HG02938 (cell line): ENCODE measurements around the gene TM4SF20.
"Not testable (repeated sequence)": the region's sequence is repeated elsewhere in the genome, so short reads cannot be mapped to it uniquely, and the experiment has no call there.

ENCODE experiments used
- ATAC-seq: cut with Tn5 transposase; IDR thresholded peaks from one replicate; pipeline ENCODE4 v1.9.1; 2021; ENCODE audit warnings: mild to moderate bottlenecking, moderate library complexity; ENCODE audit not compliant: unreplicated experiment

Gene TM4SF20

DNA sequence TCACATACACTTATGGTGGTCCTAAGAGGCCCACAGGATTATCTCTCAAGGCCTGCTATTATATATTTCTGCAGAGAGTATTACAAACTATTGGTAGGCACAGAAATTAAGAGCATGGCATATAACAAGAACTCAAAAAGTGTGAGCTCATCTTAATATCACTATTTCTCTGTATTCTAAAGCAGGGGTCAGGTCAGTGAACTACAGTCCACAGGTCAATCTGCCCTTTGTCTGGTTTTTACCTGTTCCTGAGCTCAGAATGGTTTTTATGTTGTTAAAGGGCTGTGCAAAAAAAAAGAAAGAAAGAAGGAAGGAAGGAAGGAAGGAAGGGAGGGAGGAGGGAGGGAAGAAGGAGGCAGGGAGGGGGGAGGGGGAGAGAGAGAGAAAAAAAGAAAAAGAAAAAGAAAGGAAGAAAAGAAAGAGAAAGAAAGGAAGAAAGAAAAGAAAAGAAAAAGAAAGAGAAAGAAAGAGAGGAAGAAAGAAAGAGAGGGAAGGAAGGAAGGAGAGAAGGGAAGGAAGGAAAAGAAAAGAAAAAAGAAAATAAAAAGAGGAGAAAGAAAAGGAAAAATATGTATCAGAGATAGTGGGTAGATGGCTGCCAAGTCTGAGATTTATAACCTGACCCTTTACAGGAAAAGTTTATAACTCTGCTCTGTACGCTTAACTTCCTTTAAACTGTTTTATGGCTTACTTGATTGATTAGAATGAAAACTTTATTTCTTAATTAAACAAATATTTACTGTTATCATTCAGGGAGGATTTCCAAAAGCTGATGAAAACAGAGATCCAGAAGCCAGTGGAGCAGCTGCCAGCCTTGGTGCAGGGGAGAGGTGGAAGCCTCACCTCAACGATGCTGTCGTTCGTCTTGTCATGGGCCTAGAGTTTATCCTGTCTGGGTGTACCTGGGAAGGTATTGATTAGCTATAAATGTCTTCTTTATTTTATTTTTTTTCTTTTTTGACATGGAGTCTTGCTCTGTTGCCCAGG, 19.9 kb upstream of the TM4SF20 start:
- ATAC-seq, result no peak

DNA sequence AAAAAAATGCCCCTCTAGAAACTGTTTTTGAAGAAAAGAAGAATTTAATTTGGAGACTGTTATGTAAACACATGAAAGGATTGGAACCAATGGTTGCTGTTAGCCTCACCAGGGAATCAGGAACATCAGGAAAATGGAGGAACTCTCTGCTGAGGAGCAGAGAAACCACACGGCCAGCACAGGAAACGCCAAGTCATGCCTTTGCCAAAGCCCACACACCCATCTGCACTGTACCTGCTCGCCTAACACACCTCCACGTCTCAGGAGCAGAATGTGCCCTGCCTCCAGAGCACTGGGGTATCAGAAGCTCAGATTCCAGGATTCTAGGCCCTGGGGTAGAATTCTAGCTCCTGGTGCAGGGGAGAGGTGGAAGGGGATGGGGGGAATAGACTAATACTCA, 18.5 kb upstream of the TM4SF20 start:
- ATAC-seq, result no peak

DNA sequence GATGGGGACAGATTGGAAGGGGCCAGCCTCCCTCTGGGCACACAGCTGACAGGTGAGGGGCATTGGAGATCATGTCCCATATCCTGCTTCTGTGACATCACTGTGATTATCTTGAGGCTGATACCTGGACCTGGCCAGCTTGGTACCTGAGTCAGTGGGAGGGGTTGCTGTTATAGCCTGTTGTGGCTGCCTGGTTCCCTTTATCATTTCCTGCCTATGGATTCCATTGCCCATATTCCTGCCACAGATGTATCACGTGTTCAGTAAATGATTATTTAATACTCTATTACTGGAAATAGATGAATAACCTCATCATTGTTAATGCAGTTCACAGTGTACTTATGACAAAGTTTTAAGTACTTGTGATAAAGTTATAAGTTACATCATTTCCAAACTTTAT, 16.4 kb upstream of the TM4SF20 start:
- no peak for ATAC-seq

DNA sequence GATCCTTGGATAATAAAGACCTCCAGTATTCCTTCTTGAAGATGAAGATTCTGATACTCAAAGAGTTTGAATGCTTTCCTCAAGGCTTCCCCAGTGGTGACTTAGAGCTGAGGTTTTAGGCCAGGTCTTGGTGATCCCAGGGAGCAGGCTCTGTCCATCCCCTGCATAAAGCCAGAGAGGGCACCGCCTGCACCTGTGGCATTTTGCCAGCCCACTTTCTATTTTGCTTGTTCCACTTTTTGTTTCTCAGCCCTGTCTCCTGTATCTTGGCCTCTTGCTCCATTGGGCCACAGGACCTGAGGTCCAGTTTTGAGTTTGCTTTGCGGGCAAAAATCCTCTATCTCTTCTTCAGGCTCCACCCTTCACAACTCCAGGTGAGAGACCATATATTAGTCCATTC, 15.3 kb upstream of the TM4SF20 start:
- no peak for ATAC-seq

DNA sequence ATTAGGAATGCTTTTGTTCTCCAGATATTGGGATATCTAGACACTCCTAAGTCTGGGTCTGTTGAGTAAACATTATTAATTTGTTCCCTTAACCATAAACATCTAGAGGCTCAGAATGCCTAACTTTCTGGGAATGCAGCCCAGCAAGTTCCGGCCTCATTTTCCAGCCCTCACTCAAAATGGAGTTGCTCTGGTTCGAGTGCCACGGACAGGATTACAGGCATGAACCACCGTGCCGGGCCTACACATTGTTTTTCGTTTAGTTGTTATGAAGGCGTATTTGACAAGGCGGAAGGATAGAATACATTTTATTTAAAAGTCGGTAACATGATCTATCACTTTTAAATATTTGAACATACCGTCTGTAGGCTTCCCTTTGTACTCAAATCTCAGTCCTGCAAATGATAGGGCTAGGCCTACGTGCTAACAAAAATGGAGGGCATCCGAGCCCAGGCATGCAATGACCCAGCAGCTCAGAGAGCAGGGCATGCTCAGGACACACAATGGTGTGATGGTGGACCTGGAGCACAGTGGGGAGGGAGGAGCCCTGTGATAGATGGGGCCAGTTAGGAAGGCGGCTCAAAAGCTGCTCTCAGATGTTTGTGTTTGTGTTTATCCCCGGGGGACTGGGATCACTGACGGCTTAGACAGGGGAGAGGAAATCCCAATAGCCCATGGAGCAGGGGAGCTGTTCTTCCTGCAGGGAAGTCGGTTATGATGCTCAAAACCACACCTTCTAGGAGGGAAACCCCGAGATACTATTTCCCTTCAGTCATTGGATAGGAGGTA, 11.6 kb upstream of the TM4SF20 start:
- no peak for ATAC-seq

DNA sequence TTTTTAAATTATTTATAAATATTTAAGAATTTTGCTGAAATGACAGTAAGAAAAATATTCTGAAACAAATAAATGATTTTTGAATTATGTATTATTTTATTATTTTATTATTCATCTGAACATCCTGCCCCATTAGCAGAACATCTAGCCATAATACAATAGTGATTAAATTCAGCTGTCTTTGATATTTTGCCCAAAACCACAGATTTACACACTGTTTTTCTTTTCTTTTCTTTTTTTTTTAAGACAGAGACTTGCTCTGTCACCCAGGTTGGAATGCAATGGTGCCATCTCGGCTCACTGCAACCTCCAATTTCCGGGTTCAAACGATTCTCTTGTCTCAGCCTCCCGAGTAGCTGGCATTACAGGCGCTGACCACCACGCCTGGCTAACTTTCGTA, 10.6 kb upstream of the TM4SF20 start:
- no peak for ATAC-seq

DNA sequence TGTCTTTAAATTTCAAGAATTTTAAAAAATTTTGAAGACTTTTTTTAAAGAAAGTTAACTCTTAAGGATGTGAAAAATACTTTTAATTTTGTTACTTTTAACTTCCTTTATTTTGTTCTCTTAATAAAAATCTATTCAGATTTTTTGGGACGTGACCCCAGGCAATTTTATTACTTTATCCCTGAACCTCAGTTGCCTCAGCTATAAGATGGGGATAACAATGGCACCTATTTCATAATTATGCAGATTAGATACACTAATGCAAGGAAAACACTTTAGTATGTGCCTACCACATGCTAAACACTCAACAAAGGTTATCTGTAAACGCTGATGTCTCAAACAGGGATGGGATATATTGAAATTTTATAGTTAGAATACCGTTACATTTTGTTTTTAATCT, 10.1 kb upstream of the TM4SF20 start:
- ATAC-seq, result no peak

DNA sequence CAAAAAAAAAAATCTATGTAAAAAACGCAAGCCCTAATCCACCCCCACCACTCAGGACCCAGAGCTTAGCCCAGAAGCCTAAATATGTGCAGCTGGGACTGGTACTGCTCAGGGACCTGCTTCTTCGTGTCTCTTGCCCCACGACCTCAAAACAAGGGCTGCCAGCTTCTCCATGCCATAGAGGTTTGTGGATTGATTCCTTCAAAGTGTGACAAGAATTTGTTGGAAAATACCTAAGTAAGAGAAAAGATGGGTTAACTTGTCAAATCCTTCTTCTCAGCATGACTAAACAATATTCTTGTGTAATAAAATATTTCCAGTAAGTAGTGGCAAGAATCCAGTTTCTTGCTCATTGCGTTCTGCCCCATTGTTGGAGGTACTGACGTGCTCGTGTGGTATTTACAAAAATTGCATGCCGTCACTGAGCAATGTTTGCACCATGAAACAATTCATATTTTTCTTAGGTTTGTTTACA, 9.5 kb upstream of the TM4SF20 start:
- no peak for ATAC-seq

DNA sequence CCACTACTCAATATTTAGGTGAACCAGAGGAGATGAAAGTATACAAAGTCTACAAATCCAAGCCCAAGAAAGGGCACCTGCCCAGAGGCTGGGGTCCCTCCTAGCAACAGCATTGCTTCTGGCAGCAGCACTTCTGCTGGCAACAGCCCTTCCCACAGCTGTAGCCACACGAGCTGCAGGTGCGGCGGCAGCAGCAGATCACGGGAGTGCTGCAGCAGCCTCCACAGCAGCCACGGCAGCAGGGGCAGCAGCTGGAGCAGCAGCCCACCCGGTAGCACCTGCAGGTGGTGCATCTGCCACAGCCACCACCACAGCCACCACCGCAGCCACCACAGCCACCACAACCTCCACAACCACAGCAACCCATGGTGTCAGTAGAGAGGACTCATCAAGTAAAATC, 8.5 kb upstream of the TM4SF20 start, which contains the start of gene SCYGR1:
SCYGR1 (minus strand) TSS at position 367 of the 400 bp plus-strand sequence; CDS start at position 367, 0 bp downstream.
- not testable (repeated sequence) for ATAC-seq

DNA sequence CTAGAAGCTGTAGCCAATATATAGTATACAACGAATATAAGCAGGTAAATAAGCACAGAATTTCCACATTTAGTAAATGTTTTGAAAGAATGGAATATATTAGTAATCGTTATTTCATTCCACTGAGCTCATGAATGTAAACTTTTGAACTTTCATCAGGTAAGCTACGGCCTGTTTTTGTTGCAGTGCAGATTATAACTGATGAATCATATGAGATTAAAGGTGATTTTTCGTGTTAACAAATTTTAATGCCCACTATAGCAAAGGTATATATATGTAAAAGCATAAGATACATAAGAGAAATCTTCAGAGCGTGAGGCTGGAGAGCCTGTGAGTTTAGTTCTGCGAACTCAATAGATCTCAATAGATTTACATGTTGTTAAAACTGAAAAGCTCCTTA, 7.5 kb upstream of the TM4SF20 start:
- ATAC-seq, result no peak

DNA sequence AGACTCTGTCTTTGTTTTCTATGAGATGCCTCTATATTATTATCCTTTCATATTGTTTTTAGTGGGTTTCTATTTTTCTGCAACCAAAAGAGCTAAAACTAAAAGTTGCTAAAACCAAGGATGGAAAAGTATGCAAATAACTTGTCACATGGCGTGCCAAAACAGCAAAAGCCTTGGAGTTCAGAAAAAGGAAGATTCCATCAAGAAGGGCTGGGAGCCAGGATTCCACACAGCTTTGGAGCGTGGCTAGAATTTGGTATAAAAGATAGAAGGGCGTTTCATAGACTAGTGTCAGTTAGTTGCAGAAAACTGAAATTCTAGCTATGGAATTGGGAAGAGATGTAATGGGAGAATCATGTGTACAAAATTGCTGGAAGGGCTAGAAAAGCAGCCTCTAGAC, 4.6 kb upstream of the TM4SF20 start:
- no peak for ATAC-seq

DNA sequence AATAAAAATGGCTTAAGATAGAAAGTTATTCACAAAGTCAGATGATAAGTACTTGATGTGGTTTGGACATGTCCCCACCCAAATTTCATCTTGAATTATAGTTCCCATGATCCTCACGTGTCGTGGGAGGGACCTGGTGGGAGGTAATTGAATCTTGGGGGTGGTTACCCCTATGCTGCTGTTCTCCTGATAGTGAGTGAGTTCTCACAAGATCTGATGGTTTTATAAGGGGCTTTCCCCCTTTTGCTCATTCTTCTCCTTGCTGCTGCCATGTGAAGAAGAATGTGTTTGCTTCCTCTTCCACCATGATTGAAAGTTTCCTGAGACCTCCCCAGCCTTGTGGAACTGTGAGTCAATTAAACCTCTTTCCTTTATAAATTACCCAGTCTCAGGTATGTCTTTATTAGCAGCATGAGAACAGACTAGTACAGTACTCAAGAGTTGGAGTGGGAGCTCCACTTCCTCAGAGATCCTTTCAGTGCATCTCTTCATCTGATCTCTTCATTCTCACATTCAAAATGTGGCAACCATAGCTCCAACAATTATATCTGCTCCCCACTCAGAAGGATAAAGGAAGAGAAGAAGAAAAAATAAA, 3.2 kb upstream of the TM4SF20 start:
- not testable (repeated sequence) for ATAC-seq

DNA sequence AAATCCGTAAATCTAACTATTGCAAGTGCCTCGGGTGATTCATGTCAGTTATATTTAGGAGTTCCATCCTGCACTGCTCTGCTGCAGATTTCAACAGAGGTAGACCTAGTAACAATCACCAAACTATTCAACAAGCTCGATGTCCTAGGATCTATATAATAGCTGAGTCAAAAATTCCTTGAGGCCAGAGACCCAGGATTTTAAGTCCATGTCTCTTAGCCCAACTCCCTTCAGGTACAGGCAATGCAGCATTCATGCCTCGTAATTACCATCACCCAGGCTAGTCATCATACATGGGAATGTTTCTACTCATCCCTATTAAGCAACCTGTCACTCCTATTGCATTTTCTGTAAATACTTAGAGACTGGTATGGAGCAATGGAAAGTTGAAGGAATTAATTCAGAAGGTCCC, 729 bp downstream of the TM4SF20 start:
- ATAC-seq, result no peak

DNA sequence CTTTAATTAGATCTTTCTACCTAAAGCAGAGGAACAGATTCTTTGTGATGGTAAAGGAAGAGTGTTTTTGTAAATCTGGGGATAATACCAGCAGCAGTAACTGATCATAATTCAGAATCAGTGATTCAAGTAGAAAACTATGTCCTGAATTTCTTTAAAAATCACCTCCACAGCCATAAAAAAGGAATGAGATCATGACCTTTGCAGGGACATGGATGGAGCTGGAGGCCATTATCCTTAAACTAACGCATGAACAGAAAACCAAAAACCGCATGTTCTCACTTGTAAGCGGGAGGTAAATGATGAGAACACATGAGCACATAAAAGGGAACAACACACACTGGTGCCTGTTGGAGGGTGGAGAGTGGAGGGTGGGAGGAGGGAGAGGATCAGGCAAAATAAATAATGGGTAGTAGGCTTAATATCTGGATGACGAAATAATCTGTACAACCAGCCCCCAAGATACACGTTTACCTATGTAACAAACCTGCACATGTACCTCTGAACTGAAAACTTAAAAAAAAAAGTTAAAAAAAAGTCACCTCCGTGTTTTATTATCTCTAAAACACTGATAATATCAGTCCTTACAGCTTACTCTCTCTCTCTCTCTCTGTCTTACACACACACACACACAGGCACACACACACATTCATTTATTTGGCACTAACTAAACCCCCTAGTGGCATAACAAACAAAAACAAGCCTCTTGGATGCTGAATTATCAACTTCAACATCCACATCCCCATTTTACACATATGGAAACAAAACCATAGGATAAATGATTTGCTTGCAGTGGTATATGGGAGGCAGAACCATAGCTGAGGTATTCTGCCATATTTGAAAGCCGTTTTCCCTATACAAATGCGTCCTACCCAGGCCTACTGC, 1.4 kb downstream of the TM4SF20 start:
- no peak for ATAC-seq

DNA sequence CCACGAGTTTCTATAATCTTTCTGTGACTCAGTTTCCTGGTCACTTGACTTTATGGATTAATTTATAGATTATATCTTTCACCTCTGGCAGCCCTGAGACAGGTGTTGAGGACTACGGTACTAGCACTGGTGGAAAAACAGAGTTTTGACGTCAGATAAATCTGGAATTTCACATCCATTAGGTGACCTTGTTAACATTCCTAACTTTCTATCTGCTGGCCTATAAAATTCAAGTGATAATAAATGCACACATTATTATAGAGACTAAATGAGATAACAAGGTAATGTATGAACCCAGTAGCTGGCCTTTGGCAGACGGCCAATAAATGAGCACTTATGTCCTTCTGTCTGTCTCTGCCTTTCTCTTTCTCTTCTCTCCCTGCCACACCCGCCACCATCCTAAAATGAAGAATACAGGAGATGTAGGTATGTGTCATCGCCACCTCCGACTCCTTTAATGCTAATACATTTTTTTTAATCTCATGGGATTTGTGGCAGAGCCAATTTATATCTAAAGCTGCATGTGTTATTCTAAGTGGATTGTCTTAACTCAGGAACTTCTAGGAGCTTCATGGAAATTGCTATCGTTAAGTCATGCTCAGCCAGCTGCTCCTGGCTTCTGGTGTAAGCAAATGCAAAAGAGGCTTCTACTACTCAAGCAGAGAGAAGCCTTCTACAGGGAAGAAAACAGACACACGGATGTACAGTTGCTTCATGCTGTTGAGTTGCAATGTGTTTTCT, 2.3 kb downstream of the TM4SF20 start:
- no peak for ATAC-seq

DNA sequence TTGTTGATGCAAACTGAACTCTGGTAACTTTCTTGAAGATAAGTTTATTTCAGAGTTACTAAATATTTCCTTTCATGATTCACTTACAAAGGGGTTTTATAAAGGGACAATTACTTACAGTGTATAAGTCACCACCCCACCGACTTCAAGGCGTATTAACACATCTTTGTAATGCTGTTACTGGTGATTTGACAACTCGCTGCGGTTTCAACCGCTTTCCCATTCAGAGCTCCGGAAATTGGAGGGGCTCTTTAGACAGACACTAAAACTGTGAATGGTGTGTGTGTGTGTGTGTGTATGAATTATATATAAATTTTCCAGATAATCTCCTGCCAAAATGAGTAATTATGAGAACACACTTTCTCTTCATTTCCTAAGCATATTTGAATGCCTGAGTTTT, 4.9 kb downstream of the TM4SF20 start:
- no peak for ATAC-seq

DNA sequence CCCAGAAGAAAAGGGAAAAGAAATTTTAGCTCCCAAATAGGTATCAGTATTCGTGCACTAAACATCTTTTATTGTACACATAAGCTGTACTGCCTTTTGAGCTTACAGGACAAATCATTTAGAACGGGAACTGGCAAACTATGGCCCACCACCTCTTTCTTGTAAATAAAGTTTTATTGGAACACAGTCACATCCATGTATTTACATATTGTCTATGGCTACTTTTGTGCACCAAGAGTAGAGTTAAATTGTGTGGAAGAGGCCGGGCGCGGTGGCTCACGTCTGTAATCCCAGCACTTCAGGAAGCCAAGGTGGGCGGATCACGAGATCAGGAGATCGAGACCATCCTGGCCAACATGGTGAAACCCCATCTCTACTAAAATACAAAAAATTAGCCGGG, 5.7 kb downstream of the TM4SF20 start:
- ATAC-seq, result no peak

DNA sequence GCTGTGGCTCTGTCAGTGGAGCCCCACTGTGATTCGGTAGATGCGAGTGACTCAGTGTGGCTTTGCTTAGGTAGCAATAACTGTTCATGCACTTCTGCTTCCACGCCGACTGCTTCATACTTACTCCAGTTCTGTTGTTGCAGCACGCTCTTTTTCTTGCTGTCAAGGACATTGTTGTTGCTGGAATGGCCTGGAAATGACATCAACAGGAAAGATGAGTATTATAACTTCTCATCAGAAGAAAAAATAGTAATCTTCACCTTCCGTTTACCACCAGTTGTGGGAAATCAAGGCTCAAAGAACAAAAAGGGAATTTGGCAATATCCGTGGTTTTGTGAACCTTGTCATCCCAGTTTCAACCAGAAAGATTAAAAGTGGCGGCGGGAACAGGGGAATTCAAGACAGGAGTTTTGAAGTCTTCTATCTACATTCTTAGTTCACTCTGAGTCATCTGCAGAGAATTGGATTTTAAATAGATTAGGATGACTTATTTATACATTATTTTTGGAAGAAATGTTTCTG, 8.3 kb downstream of the TM4SF20 start:
- ATAC-seq, result no peak

DNA sequence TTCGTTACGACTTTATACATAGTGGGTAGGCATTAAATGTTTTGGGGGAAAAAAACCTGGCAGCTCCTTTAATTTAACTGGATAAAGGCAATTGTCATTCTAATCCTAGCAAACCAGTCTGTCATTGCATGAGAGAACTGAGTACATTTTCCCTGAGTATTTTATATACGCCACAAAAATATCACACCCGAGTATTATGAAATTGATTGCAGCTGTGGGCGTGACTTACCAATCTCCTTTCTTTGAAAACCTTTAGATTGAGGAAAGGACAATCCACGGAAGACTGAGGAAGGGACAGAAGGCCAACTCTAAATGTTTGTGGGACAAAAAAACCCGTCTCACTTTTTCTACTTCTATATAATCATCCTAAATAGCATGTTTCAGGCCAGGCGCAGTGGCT, 9.0 kb downstream of the TM4SF20 start:
- ATAC-seq, result no peak
